ENCODE results near the gene TTC23L. TPM values are rescaled to one million over a fixed set of nuclear protein-coding genes. Genes with fewer than 3 reads are reported as not detected.

The TTC23L gene
- total and polyA plus RNA-seq, 2 donors from 2014 or later: 0.39 to 1.7 TPM

GRCh38 chr5:34820593-34820992, 18.4 kb upstream of the TTC23L start:
- H3K4me1 ChIP-seq (ENCODE audit: control insufficient read depth in 2 of 3, insufficient read depth in 2 of 3, low read depth in 1 of 3, low read length in 3 of 3): no peaks in the 10 kb centered on the region
- no peak for TF ChIP-seq CTCF (IDR thresholded peaks at IDR 0.05; ENCODE audit: borderline replicate concordance, extremely low read depth, insufficient read depth)
- DNase-seq (no peak), FAIRE-seq (no peak)
- no peak overlapping the region for H3K9ac ChIP-seq (ENCODE audit: low read length in 3 of 3)
- no peak overlapping the region for H3K27ac ChIP-seq (ENCODE audit: low read depth in 2 of 2, low read length in 2 of 2)
- intact Hi-C loops (cut with DNase I): no loop called here
- H3K27me3 ChIP-seq (ENCODE audit: control insufficient read depth, insufficient read depth, low read length): no peaks in the 10 kb centered on the region
- H3K9me3 ChIP-seq (ENCODE audit: control insufficient read depth in 2 of 3, insufficient read depth in 1 of 3, low read length in 3 of 3): no peaks in the 10 kb centered on the region
- peaks cover 8 to 17% (median 16%) of the 10 kb centered on the region in 3 donors for H3K36me3 ChIP-seq (ENCODE audit: control insufficient read depth in 2 of 3, insufficient read depth in 3 of 3, low read length in 3 of 3)
- H3K4me3 ChIP-seq (ENCODE audit: low read length in 3 of 3): no peak overlapping the region

GRCh38 chr5:34822956-34823715, 15.8 kb upstream of the TTC23L start:
- TF ChIP-seq CTCF (IDR thresholded peaks at IDR 0.05; ENCODE audit: borderline replicate concordance, extremely low read depth, insufficient read depth): no peak
- no peak for FAIRE-seq

GRCh38 chr5:34826347-34826746, 12.6 kb upstream of the TTC23L start:
- Histone ChIP-seq H3K9ac (ENCODE audit: low read length in 3 of 3) (no peak overlapping the region), H3K36me3 (ENCODE audit: control insufficient read depth in 2 of 3, insufficient read depth in 3 of 3, low read length in 3 of 3) (peaks cover 13 to 60% (median 45%) of the 10 kb centered on the region in 3 donors), H3K4me3 (ENCODE audit: low read length in 3 of 3) (no peak overlapping the region), H3K27ac (ENCODE audit: low read depth in 2 of 2, low read length in 2 of 2) (no peak overlapping the region), H3K27me3 (ENCODE audit: control insufficient read depth, insufficient read depth, low read length) (no peaks in the 10 kb centered on the region), H3K4me1 (ENCODE audit: control insufficient read depth in 2 of 3, insufficient read depth in 2 of 3, low read depth in 1 of 3, low read length in 3 of 3) (no peaks in the 10 kb centered on the region), H3K9me3 (ENCODE audit: control insufficient read depth in 2 of 3, insufficient read depth in 1 of 3, low read length in 3 of 3) (no peaks in the 10 kb centered on the region)
- no peak for DNase-seq
- no peak for TF ChIP-seq CTCF (IDR thresholded peaks at IDR 0.05; ENCODE audit: borderline replicate concordance, extremely low read depth, insufficient read depth)
- intact Hi-C loops (cut with DNase I): no loop called here
- FAIRE-seq: no peak

More at GRCh38 chr5:34822956-34823715, 15.8 kb upstream of the TTC23L start:
- Histone ChIP-seq H3K9me3 (ENCODE audit: control insufficient read depth in 2 of 3, insufficient read depth in 1 of 3, low read length in 3 of 3) (no peaks in the 10 kb centered on the region), H3K27me3 (ENCODE audit: control insufficient read depth, insufficient read depth, low read length) (no peaks in the 10 kb centered on the region), H3K36me3 (ENCODE audit: control insufficient read depth in 2 of 3, insufficient read depth in 3 of 3, low read length in 3 of 3) (peaks cover 10 to 42% (median 35%) of the 10 kb centered on the region in 3 donors), H3K4me3 (ENCODE audit: low read length in 3 of 3) (no peak overlapping the region), H3K4me1 (ENCODE audit: control insufficient read depth in 2 of 3, insufficient read depth in 2 of 3, low read depth in 1 of 3, low read length in 3 of 3) (no peaks in the 10 kb centered on the region), H3K9ac (ENCODE audit: low read length in 3 of 3) (no peak overlapping the region), H3K27ac (ENCODE audit: low read depth in 2 of 2, low read length in 2 of 2) (no peak overlapping the region)
- intact Hi-C loops (cut with DNase I): no loop called here
- no peak for DNase-seq

All from kidney (tissue), 14 donors.